Stomach smooth muscle (tissue), 2 donors: Measurements from ENCODE around the gene LRIG1.

ENCODE experiments used
- H3K27ac ChIP-seq: one replicate; pipeline ENCODE4 v1.7.0; 2013; ENCODE audit warnings: mild to moderate bottlenecking, low read length, inconsistent platforms
- H3K27me3 ChIP-seq, 2 donors: one replicate each; pipeline ENCODE4 v1.7.0; 2013; ENCODE audit warnings: low read length in 2 of 2; ENCODE audit not compliant: insufficient read depth in 2 of 2, control insufficient read depth in 1 of 2
- H3K36me3 ChIP-seq, 2 donors: one replicate each; pipeline ENCODE4 v1.7.0; 2013; ENCODE audit warnings: low read length in 2 of 2; ENCODE audit not compliant: control insufficient read depth in 2 of 2, insufficient read depth in 2 of 2
- H3K4me1 ChIP-seq: one replicate; pipeline ENCODE4 v1.7.0; 2013; ENCODE audit warnings: low read length; ENCODE audit not compliant: control insufficient read depth, insufficient read depth
- H3K4me3 ChIP-seq, 2 donors: one replicate each; pipeline ENCODE4 v1.7.0; 2013; ENCODE audit warnings: low read length in 2 of 2
- H3K9ac ChIP-seq, 2 donors: one replicate each; pipeline ENCODE4 v1.7.0; 2013; ENCODE audit warnings: low read length in 2 of 2, mild to moderate bottlenecking in 1 of 2
- H3K9me3 ChIP-seq, 2 donors: one replicate each; pipeline ENCODE4 v1.7.0; 2013; ENCODE audit warnings: low read length in 2 of 2; ENCODE audit not compliant: control insufficient read depth in 2 of 2
- donor health status: healthy.
- donor health status: Pancreatic carcinoma.

LRIG1 gene

GRCh38 chr3:66407611-66408218 lies 93.1 kb downstream of the LRIG1 start:
- H3K27ac ChIP-seq = peak overlapping the region; percentile 81
- no peaks in the 10 kb centered on the region for H3K27me3 ChIP-seq
- peaks cover 39 to 43% of the 10 kb centered on the region in 2 donors for H3K36me3 ChIP-seq
- H3K4me1 ChIP-seq = peaks cover 96% of the 10 kb centered on the region
- no peaks in the 10 kb centered on the region for H3K9me3 ChIP-seq
- peak overlapping the region in 1 of 2 donors; percentile 15 for H3K4me3 ChIP-seq
- H3K9ac ChIP-seq = peak overlapping the region in 1 of 2 donors; percentile 29

GRCh38 chr3:66406831-66407610 lies 93.8 kb downstream of the LRIG1 start:
- peak overlapping the region in 1 of 2 donors; percentile 29 for H3K9ac ChIP-seq
- H3K4me1 ChIP-seq = peaks cover 96% of the 10 kb centered on the region
- peaks cover 34 to 36% of the 10 kb centered on the region in 2 donors for H3K36me3 ChIP-seq

GRCh38 chr3:66406163-66406562 lies 94.7 kb downstream of the LRIG1 start:
- Histone ChIP-seq H3K4me3 (no peak overlapping the region), H3K9ac (peak overlapping the region in 1 of 2 donors; percentile 66), H3K4me1 (peaks cover 99% of the 10 kb centered on the region), H3K9me3 (no peaks in the 10 kb centered on the region), H3K27ac (peak overlapping the region; percentile 81), H3K36me3 (peaks cover 33% of the 10 kb centered on the region in 2 donors), H3K27me3 (no peaks in the 10 kb centered on the region)

More at GRCh38 chr3:66406831-66407610, 93.8 kb downstream of the LRIG1 start:
- Histone ChIP-seq H3K4me3 (peak overlapping the region in 1 of 2 donors; percentile 28), H3K27me3 (no peaks in the 10 kb centered on the region), H3K9me3 (no peaks in the 10 kb centered on the region), H3K27ac (peak overlapping the region; percentile 81)

- H3K27me3 ChIP-seq = no peaks in the 10 kb centered on the region
- peaks cover 28 to 29% of the 10 kb centered on the region in 2 donors for H3K36me3 ChIP-seq
These were observed 95.1 kb downstream of the LRIG1 start for GRCh38 chr3:66405701-66406091.

GRCh38 chr3:66404903-66405700 lies 95.7 kb downstream of the LRIG1 start:
- Histone ChIP-seq H3K36me3 (peaks cover 24 to 26% of the 10 kb centered on the region in 2 donors), H3K27ac (peak overlapping the region; percentile 81), H3K27me3 (no peaks in the 10 kb centered on the region), H3K9me3 (no peaks in the 10 kb centered on the region), H3K4me3 (no peak overlapping the region), H3K4me1 (peaks cover 99% of the 10 kb centered on the region), H3K9ac (peak overlapping the region in 1 of 2 donors; percentile 23)

More at GRCh38 chr3:66405701-66406091, 95.1 kb downstream of the LRIG1 start:
- peak overlapping the region; percentile 23 to 66 for H3K9ac ChIP-seq
- H3K27ac ChIP-seq = peak overlapping the region; percentile 81
- no peaks in the 10 kb centered on the region for H3K9me3 ChIP-seq
- H3K4me3 ChIP-seq = no peak overlapping the region
- peaks cover 99% of the 10 kb centered on the region for H3K4me1 ChIP-seq

- Histone ChIP-seq H3K9ac (peak overlapping the region in 1 of 2 donors; percentile 28), H3K9me3 (no peaks in the 10 kb centered on the region), H3K36me3 (peaks cover 16 to 20% of the 10 kb centered on the region in 2 donors), H3K27ac (peak overlapping the region; percentile 81), H3K4me3 (peak overlapping the region in 1 of 2 donors; percentile 44), H3K4me1 (peaks cover 94% of the 10 kb centered on the region), H3K27me3 (no peaks in the 10 kb centered on the region)
These were observed 96.6 kb downstream of the LRIG1 start for GRCh38 chr3:66404197-66404596.

- H3K9me3 ChIP-seq = no peaks in the 10 kb centered on the region
- H3K4me3 ChIP-seq = no peak overlapping the region
- peaks cover 94% of the 10 kb centered on the region for H3K4me1 ChIP-seq
- H3K27me3 ChIP-seq = no peaks in the 10 kb centered on the region
- H3K9ac ChIP-seq = peak overlapping the region; percentile 28 to 51
- H3K36me3 ChIP-seq = peaks cover 19 to 22% of the 10 kb centered on the region in 2 donors
- H3K27ac ChIP-seq = peak overlapping the region; percentile 81
These were observed 97.4 kb downstream of the LRIG1 start for GRCh38 chr3:66403323-66403990.

- Histone ChIP-seq H3K4me3 (no peak overlapping the region), H3K27ac (peak overlapping the region; percentile 81), H3K9ac (no peak overlapping the region), H3K9me3 (no peaks in the 10 kb centered on the region), H3K27me3 (no peaks in the 10 kb centered on the region), H3K36me3 (peaks cover 25 to 27% of the 10 kb centered on the region in 2 donors), H3K4me1 (peaks cover 93% of the 10 kb centered on the region)
These were observed 98.1 kb downstream of the LRIG1 start for GRCh38 chr3:66402596-66403290.

GRCh38 chr3:66401675-66402491 lies 98.9 kb downstream of the LRIG1 start:
- H3K4me3 ChIP-seq = peak overlapping the region in 1 of 2 donors; percentile 29
- H3K36me3 ChIP-seq = peaks cover 31 to 32% of the 10 kb centered on the region in 2 donors
- peak overlapping the region; percentile 81 for H3K27ac ChIP-seq
- no peaks in the 10 kb centered on the region for H3K27me3 ChIP-seq
- H3K9me3 ChIP-seq = no peaks in the 10 kb centered on the region
- H3K9ac ChIP-seq = no peak overlapping the region
- H3K4me1 ChIP-seq = peaks cover 91% of the 10 kb centered on the region
